Measurements from ENCODE around the gene SMTNL2. TPM values are rescaled to one million over a fixed set of nuclear protein-coding genes. Genes with fewer than 3 reads are reported as not detected.
"Not testable (repeated sequence)": the region's sequence is repeated elsewhere in the genome, so short reads cannot be mapped to it uniquely, and the experiment has no call there.

Gene SMTNL2
- total RNA-seq, 1 donor from 2014 or later, result 0.56 TPM

- peak; percentile 86 for ATAC-seq
Measured at GRCh38 chr17:4560421-4560820, 23.9 kb upstream of the SMTNL2 start, which contains the start of gene GGT6. GGT6 (minus strand) TSS chr17:4560577; CDS start chr17:4560521, 56 bp downstream.

GRCh38 chr17:4560837-4561256, 23.5 kb upstream of the SMTNL2 start:
- ATAC-seq, result no peak

- ATAC-seq, result no peak
Measured at GRCh38 chr17:4562015-4562969, 22.0 kb upstream of the SMTNL2 start.

GRCh38 chr17:4565209-4566141, 18.9 kb upstream of the SMTNL2 start:
- peak; percentile 59 for ATAC-seq

GRCh38 chr17:4566785-4567184, 17.5 kb upstream of the SMTNL2 start:
- ATAC-seq, result peak; percentile 55

GRCh38 chr17:4569591-4569990, 14.7 kb upstream of the SMTNL2 start:
- ATAC-seq, result no peak

- no peak for ATAC-seq
Measured at GRCh38 chr17:4572131-4572530, 12.2 kb upstream of the SMTNL2 start.

GRCh38 chr17:4573115-4573514, 11.2 kb upstream of the SMTNL2 start:
- ATAC-seq, result no peak

GRCh38 chr17:4573669-4574068, 10.7 kb upstream of the SMTNL2 start:
- peak; percentile 48 for ATAC-seq

GRCh38 chr17:4574448-4575045, 9.8 kb upstream of the SMTNL2 start:
- no peak for ATAC-seq

GRCh38 chr17:4576161-4576558, 8.2 kb upstream of the SMTNL2 start:
- ATAC-seq, result no peak

- ATAC-seq, result no peak
Measured at GRCh38 chr17:4576729-4577322, 7.5 kb upstream of the SMTNL2 start.

- ATAC-seq, result no peak
Measured at GRCh38 chr17:4577386-4577993, 6.8 kb upstream of the SMTNL2 start.

- ATAC-seq, result not testable (repeated sequence)
Measured at GRCh38 chr17:4578349-4578748, 6.0 kb upstream of the SMTNL2 start.

- ATAC-seq, result peak; percentile 39
Measured at GRCh38 chr17:4579678-4580077, 4.7 kb upstream of the SMTNL2 start.

- ATAC-seq, result no peak
Measured at GRCh38 chr17:4580291-4580690, 4.0 kb upstream of the SMTNL2 start.

GRCh38 chr17:4582101-4582501, 2.2 kb upstream of the SMTNL2 start:
- no peak for ATAC-seq

GRCh38 chr17:4582691-4583090, 1.6 kb upstream of the SMTNL2 start:
- ATAC-seq, result no peak

GRCh38 chr17:4583206-4583605, 1.1 kb upstream of the SMTNL2 start:
- ATAC-seq, result no peak

- peak; percentile 11 for ATAC-seq
Measured at GRCh38 chr17:4583782-4584100, 588 bp upstream of the SMTNL2 start.

- ATAC-seq, result no peak
Measured at GRCh38 chr17:4584917-4585637, 748 bp downstream of the SMTNL2 start.

Data from esophagus mucosa (tissue), 1 donor.